ELR (cell line): ENCODE results near the gene EIF4G2.
"Not testable (repeated sequence)": the region's sequence is repeated elsewhere in the genome, so short reads cannot be mapped to it uniquely, and the experiment has no call there.

ENCODE experiments used
- DNase-seq: peaks from one replicate; pipeline ENCODE4 v3.0.0-alpha.2; 2015; ENCODE audit warnings: low read depth

Gene EIF4G2

DNA sequence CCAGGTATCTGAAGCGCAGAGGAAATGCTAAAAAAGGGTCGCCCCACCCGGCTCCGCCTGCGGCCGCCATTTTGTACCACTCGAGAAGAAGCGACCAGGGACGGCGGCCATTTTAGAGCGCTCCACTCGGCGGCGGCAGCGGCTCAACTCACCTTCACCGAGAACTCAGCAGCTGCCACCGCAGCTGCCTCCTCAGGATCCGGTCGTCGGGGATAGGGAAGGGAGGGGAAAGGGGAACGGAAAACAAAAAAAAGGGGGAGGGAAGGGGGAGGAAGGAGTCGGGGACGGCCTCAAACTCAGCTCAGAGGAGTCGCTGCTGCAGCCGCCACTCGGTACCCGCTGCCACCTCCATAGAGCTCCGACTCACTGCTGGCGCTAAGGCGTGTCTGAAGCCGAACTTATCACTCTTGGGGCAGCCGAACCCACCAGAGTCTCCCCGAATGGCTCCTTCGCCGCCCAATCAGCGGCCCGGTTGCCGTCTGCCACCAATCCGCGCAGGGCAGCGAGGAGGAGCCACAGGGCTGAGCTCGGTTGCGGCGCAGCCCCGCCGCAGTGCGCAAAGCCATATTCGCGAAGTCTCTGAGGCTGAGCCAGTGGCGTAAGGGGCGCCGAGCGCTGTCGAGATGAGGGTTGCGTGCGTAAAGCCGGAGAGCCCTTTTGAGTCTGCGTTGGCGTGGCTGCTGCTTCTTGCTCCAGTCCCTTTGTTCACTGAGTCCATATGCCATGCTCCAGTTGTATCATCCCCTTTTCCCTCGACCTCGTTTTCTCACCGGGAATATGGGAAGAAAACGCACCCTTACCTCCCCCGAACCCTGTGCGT lies at the start of gene EIF4G2:
TSS of gene EIF4G2 (minus strand) at position 374 of the 820 bp plus-strand sequence.
- peak; percentile 98 for DNase-seq

- DNase-seq = peak; percentile 97
Observed at GRCh38 chr11:10857709-10858438, 49.1 kb upstream of the EIF4G2 start, which contains the start of gene ZBED5. ZBED5 (minus strand) TSS chr11:10858053; CDS start chr11:10854945, 3,108 bp downstream.

DNA sequence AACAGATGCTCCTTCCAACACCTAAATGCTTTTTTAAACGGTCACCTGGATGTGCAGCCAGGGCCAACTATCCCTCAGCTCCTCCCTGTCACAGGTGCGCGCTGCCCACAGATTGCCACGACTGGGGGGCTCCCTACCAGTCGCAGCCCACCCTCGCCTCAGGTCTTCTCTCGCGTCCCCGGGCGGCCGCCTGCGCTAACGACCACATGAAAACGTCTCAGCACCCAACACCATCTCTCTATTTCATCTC lies 48.7 kb upstream of the EIF4G2 start:
- DNase-seq = no peak

DNA sequence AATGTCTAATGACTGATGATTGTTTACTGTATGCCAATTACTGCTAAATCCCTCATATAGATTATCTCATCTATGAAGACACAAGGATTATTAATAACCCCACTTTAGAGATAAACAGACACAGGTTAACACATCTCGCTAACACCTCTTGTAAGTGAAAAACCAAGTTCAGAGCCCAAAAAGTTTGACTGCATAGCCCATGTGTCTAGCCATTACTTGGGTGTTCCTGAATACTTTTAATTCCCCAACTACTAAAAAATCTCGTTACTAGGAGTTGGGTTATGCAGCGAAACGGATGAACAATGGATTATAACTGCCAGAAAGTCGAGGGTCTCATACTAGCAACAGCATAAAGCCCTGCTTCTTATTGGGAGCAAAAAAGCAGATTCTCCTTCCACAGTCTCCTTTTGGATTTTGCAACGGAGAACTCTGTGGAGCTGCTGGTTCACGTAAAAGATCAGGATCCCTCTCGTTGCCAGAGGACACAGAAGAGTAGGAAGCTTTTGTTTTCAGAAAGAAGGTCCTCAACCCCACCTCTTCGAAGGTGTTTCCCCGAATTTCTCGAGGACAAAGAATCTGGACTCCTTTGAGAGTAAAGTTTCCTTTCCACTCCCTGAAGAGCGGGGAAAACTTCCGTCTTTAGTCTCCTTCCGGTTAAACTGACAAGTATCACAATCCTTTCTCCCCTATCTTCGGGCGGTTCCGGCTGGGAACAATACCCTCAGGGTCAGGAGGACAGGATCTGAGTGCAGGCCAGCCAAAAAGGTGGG lies 48.1 kb upstream of the EIF4G2 start:
- peak; percentile 68 for DNase-seq

DNA sequence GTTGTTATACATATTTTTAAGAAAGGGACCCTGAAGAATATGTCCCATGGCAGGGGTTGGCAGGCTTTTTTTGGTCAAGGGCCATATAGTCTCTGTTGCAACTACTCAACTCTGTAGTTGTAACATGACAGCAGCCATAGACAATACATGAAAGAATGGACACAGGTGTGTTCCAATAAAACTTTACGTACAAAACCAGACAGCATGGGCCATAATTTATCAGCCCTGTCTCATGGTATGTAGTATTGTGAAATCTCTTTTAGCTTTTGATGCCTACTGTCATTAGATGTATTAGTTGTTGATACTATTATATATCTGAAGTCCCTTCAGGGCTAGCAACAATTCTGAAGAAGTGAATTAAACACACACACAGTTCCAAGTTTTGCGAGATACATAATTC lies 46.6 kb upstream of the EIF4G2 start:
- DNase-seq = no peak

- no peak for DNase-seq
Observed at GRCh38 chr11:10847960-10848860, 39.5 kb upstream of the EIF4G2 start.

- no peak for DNase-seq
Observed at GRCh38 chr11:10846660-10847059, 37.9 kb upstream of the EIF4G2 start.

- DNase-seq = no peak
Observed at GRCh38 chr11:10845589-10845988, 36.9 kb upstream of the EIF4G2 start.

GRCh38 chr11:10844796-10845195 lies 36.1 kb upstream of the EIF4G2 start:
- no peak for DNase-seq

DNA sequence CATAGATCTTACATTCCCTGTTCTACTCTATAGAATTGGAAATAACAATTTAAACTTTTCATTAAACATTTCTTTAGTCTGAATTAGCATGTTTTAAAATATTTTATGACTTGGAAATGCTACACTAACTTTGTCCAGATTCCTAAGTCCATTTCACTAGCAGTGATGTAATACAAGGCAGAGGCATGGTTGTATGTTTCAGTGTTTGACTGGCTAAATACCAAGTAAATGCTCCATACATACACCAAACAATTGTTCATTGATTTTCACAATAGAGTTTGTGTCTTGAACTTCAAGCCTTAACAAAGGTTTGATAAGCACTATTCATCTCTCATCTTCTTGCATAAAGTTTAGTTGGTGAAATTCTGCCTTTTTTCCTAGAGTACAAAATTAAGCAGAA lies 35.6 kb upstream of the EIF4G2 start:
- DNase-seq = no peak

DNA sequence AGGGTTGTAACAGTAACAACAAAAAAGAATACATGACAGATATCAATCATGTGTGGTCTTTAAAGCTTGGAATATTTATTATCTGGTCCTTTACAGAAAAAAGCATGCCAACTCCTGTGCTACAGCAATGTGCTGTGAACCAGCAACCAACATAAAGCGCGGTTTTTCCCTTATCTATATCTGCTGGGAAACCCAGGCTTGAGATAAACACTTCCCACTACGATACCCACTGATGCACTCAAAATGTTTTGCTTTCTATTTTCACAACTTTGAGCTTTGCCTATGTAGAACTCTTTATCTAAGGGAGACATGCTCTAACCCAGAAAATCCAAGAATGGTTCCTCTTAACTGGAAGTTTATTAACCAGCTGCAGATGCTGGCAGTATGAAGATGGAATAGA lies 30.2 kb upstream of the EIF4G2 start:
- no peak for DNase-seq

DNA sequence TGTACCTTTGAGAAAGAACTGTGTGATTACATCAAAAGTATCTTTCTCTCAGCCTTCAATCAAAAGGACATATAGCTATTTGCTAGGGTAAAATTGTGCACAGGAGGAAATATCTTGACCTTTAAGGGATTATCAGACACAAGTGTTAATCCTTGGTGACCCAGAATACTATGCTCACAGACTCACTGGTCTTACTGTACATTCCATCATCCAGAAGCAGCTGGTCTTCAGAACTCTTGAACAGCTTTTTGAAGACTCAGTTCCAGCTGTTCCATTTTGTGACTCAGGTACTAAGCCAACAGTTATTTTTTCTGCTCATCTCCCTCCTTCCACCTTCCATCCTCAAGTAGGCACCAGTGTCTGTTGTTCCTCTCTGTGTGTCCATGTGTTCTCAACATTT lies 29.4 kb upstream of the EIF4G2 start:
- no peak for DNase-seq

- DNase-seq = not testable (repeated sequence)
Observed at GRCh38 chr11:10836884-10837283, 28.2 kb upstream of the EIF4G2 start.

- DNase-seq = no peak
Observed at GRCh38 chr11:10829139-10829538, 20.4 kb upstream of the EIF4G2 start.

DNA sequence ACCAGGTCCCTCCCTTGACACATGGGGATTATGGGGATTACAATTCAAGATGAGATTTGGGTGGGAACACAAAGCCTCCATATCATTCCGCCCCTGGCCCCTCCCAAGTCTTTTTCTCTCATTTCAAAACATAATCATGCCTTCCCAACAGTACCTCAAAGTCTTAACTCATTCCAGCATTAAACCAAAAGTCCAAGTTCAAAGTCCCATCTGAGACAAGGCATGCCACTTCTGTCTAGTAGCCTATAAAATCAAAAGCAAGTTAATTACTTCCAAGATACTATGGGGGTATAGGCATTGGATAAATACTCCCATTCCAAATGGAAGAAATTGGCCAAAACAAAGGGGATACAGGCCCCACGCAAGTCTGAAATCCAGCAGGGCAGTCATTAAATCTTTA lies 19.7 kb upstream of the EIF4G2 start:
- DNase-seq = no peak

DNA sequence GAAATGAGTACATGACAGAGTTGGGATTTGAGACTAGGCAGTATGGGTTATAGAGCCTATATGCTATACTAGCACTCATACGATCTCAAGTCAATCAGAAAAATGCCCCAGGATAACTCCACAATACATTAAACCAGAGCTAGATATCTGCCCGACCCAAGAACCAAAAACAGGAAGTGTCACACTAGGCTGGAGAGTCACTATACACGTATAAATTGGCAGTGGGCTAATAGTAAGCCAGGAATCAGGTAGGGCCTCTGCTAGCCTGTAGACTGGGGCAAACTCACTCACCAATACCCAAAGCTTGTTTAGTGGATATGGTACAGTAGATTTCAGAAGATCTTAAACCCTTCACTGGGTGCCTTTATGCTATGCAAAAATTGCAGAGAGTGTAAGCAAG lies 16.2 kb upstream of the EIF4G2 start:
- no peak for DNase-seq

DNA sequence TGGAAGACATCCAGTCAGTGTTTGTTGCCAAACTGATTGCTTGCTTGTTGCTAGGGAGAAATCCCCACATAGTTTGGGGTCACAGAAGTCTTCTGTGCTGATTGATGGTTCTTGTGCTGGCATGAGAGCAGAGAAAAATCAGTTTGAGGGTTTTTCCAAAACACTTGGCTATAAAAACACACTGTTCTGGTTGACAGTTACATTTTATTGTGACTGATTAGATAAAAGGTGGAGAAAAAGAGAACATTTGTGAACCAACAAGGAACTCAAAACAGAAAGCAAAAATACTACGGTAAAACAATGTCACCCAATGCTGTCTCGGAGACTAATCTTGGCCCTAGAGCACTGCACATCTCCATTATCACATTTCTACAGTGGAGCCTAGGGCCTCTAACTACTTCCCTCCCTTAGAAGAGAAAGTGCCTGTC lies 14.4 kb upstream of the EIF4G2 start:
- no peak for DNase-seq

DNA sequence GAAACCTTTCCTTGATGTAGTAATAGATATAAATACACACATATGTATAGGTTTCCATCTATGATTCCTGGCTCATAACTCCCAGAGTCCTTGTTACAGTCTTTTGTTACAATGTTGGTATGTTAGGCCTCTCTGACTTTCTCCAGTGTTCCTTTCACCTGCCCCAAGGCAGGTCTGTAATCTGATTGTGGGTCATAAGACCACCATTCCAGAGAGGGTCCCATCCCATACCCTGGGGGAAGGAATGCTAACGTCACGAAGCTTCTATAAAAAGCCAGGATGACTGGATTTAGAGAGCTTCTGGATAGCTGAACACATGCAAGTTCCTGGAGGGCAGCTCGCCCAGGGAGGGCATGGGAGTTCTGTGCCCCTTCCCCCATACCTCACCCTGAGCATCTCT lies 13.8 kb upstream of the EIF4G2 start:
- not testable (repeated sequence) for DNase-seq

DNA sequence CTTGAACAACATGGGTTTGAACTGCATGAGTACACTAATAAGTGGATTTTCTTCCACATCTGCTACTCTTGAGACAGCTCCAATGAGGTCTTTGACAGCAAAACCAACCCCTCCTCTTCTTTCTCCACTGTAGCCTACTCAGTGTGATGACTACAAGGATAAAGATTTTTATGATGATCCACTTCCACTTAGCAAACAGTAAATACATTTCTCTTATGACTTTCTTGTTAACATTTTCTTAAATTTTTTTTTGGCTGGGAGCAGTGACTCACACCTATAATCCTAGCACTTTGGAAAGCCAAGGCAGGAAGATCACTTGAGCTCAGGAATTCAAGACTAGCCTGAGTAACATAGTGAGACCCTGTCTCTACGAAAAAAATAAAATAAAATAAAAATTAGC lies 9.9 kb upstream of the EIF4G2 start:
- DNase-seq = peak; percentile 91

- DNase-seq = no peak
Observed at GRCh38 chr11:10813945-10814344, 5.2 kb upstream of the EIF4G2 start.

DNA sequence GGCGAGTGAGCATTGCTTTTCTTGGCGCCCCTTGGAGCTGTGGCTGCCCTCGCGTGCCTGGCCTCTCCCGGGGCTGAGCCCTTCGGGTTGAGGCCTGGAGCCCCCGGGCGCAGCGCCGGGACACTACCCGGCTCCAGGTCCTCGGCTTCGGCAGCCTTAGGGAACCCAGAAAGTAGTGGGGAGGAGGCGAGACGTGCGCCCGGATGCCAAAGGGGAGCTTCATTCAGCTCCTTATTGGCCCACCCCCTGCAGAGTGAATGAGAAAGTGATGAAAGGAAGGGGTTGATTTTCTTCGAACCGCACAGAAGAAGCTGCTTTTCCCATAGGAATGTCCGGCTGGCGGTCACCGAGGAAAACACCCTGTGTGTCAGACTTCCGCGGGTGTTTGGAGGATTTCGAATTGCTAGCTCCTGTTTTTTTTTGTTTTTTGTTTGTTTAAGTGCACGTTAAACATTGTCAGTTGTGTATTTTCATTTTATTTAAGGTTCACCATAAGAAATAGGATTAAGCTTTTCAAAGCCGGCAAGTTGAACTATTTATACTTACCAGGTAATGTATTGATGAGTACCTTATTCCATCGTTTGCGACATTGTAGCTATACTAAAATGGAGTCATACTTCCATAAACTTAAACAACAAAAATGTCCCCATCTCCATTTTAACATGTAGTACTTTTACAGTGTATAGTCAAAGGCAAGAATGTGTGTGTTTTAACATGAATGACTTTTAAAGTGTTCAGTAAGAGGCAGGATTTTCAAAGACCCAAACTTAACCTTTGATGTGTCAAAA lies 841 bp upstream of the EIF4G2 start:
- peak; percentile 86 for DNase-seq
